ENCODE data around the gene EXOSC7. TPM values are rescaled to one million over a fixed set of nuclear protein-coding genes. Genes with fewer than 3 reads are reported as not detected.

Gene EXOSC7
- polyA plus RNA-seq, 1 donor (not counting 4 experiments of a cell fraction or from before 2014, with no cell fraction given), result 94.4 TPM

DNA sequence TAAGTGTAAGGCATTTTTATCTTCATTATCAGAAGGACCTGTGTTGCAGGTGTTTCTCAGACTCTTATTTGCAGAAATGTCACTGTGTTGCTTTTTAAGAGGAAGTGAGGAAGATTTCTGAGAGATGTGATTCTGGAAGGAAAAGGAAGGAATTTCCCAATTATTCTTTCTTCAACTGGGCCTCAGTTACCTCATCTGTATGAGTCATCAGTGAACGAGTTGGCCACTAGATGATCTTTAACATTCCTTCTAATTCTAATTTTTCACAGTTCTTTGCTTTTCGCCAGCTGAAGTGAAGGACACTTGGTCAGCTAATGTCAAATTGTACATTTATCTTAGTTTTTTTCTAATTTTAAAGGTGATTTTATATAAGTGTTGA lies 79.0 kb downstream of the EXOSC7 start:
- Histone ChIP-seq H3K36me3 (ENCODE audit: control insufficient read depth in 2 of 2, extremely low read depth in 1 of 2, insufficient read depth in 2 of 2, low read length in 2 of 2) (no peaks in the 10 kb centered on the region), H2AFZ (ENCODE audit: control insufficient read depth, low read length) (no peak overlapping the region), H4K20me1 (ENCODE audit: control insufficient read depth, extremely low read depth, insufficient read depth, low read length) (no peaks in the 10 kb centered on the region), H3K4me3 (ENCODE audit: control insufficient read depth in 2 of 3, extremely low read depth in 1 of 3, insufficient read depth in 2 of 3, low read depth in 1 of 3, low read length in 3 of 3) (no peak overlapping the region), H3K4me1 (ENCODE audit: control insufficient read depth, extremely low read depth, insufficient read depth, low read length) (peaks cover 33% of the 10 kb centered on the region), H3K27ac (ENCODE audit: control insufficient read depth, insufficient read depth, low read length) (no peak overlapping the region), H3K9me1 (ENCODE audit: control insufficient read depth, extremely low read depth, insufficient read depth, low read length) (peaks cover 2% of the 10 kb centered on the region), H3K4me2 (ENCODE audit: control insufficient read depth, extremely low read depth, insufficient read depth, low read depth, low read length) (peak overlapping the region; percentile 8), H3K27me3 (ENCODE audit: control insufficient read depth, extremely low read depth, insufficient read depth, low read length) (no peaks in the 10 kb centered on the region), H3K9ac (ENCODE audit: control insufficient read depth, extremely low read depth, insufficient read depth, low read length) (no peak overlapping the region), H3K79me2 (ENCODE audit: control insufficient read depth, insufficient read depth, low read length) (no peaks in the 10 kb centered on the region), H3K9me3 (ENCODE audit: control insufficient read depth, low read depth, low read length) (no peaks in the 10 kb centered on the region)
- dilution Hi-C loops (cut with MboI; ENCODE audit: extremely low pct_ligation_motif_present, low sequenced_read_pairs), result no loop called here
- DNase-seq (ENCODE audit: low read depth, low spot score) (no peak), FAIRE-seq (no peak)
- TF ChIP-seq EZH2 (IDR thresholded peaks at IDR 0.05; ENCODE audit: low read length), result no peak
- TF ChIP-seq, protein P1, sequence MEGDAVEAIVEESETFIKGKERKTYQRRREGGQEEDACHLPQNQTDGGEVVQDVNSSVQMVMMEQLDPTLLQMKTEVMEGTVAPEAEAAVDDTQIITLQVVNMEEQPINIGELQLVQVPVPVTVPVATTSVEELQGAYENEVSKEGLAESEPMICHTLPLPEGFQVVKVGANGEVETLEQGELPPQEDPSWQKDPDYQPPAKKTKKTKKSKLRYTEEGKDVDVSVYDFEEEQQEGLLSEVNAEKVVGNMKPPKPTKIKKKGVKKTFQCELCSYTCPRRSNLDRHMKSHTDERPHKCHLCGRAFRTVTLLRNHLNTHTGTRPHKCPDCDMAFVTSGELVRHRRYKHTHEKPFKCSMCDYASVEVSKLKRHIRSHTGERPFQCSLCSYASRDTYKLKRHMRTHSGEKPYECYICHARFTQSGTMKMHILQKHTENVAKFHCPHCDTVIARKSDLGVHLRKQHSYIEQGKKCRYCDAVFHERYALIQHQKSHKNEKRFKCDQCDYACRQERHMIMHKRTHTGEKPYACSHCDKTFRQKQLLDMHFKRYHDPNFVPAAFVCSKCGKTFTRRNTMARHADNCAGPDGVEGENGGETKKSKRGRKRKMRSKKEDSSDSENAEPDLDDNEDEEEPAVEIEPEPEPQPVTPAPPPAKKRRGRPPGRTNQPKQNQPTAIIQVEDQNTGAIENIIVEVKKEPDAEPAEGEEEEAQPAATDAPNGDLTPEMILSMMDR (optimal IDR thresholded peaks at IDR 0.05 in 1 of 3, IDR thresholded peaks at IDR 0.05 in 1 of 3, conservative IDR thresholded peaks at IDR 0.05 in 1 of 3; ENCODE audit: extremely low read depth in 1 of 3, insufficient read depth in 2 of 3, low read length in 3 of 3), result no peak

- Histone ChIP-seq H3K4me1 (ENCODE audit: control insufficient read depth, extremely low read depth, insufficient read depth, low read length) (peaks cover 33% of the 10 kb centered on the region), H3K27me3 (ENCODE audit: control insufficient read depth, extremely low read depth, insufficient read depth, low read length) (no peaks in the 10 kb centered on the region), H3K27ac (ENCODE audit: control insufficient read depth, insufficient read depth, low read length) (peak overlapping the region; percentile 13), H3K4me2 (ENCODE audit: control insufficient read depth, extremely low read depth, insufficient read depth, low read depth, low read length) (no peak overlapping the region), H3K4me3 (ENCODE audit: control insufficient read depth in 2 of 3, extremely low read depth in 1 of 3, insufficient read depth in 2 of 3, low read depth in 1 of 3, low read length in 3 of 3) (no peak overlapping the region), H2AFZ (ENCODE audit: control insufficient read depth, low read length) (no peak overlapping the region), H3K9me1 (ENCODE audit: control insufficient read depth, extremely low read depth, insufficient read depth, low read length) (peaks cover 2% of the 10 kb centered on the region), H3K9me3 (ENCODE audit: control insufficient read depth, low read depth, low read length) (no peaks in the 10 kb centered on the region), H3K9ac (ENCODE audit: control insufficient read depth, extremely low read depth, insufficient read depth, low read length) (no peak overlapping the region), H3K79me2 (ENCODE audit: control insufficient read depth, insufficient read depth, low read length) (no peaks in the 10 kb centered on the region), H4K20me1 (ENCODE audit: control insufficient read depth, extremely low read depth, insufficient read depth, low read length) (no peaks in the 10 kb centered on the region), H3K36me3 (ENCODE audit: control insufficient read depth in 2 of 2, extremely low read depth in 1 of 2, insufficient read depth in 2 of 2, low read length in 2 of 2) (no peaks in the 10 kb centered on the region)
- dilution Hi-C loops (cut with MboI; ENCODE audit: extremely low pct_ligation_motif_present, low sequenced_read_pairs), result no loop called here
- DNase-seq (ENCODE audit: low read depth, low spot score), result no peak
- TF ChIP-seq, protein P1 (optimal IDR thresholded peaks at IDR 0.05 in 1 of 3, IDR thresholded peaks at IDR 0.05 in 1 of 3, conservative IDR thresholded peaks at IDR 0.05 in 1 of 3; ENCODE audit: extremely low read depth in 1 of 3, insufficient read depth in 2 of 3, low read length in 3 of 3), result peak in 1 of 3 experiments; percentile 56
- TF ChIP-seq EZH2 (IDR thresholded peaks at IDR 0.05; ENCODE audit: low read length), result no peak
- peak; percentile 65 for FAIRE-seq
Measured at GRCh38 chr3:45055411-45056143, 79.5 kb downstream of the EXOSC7 start.

All from keratinocyte (primary cell).